GM12872 (cell line): ENCODE measurements around the gene CPSF2.

ENCODE experiments used
- CTCF ChIP-seq: IDR thresholded peaks from 3 replicates; pipeline ENCODE4 v1.5.1; 2011; ENCODE audit warnings: low read depth, mild to moderate bottlenecking, low read length, moderate library complexity; ENCODE audit not compliant: insufficient read depth

CPSF2 gene

GRCh38 chr14:92215579-92215978, 93.8 kb downstream of the CPSF2 start:
- TF ChIP-seq CTCF, result no peak

GRCh38 chr14:92217936-92218335, 96.2 kb downstream of the CPSF2 start:
- no peak for TF ChIP-seq CTCF
